A673 (cell line): ENCODE measurements around the gene CATSPERE.

ENCODE experiments used
- EZH2 ChIP-seq: fragments of 200-600 bp; sonication (generic); IDR thresholded peaks from 2 replicates; pipeline ENCODE4 v1.6.1; 2017; ENCODE audit warnings: borderline replicate concordance, low read depth, mild to moderate bottlenecking, mixed read lengths, antibody characterized with exemption, low read length; ENCODE audit not compliant: poor library complexity, severe bottlenecking
- TF ChIP-seq, protein P1 (sequence below): fragments of 300-800, 200-600 bp; sonication (generic); conservative IDR thresholded peaks from 2 replicates; pipeline ENCODE4 v1.5.1; 2017; ENCODE audit warnings: low read depth, mild to moderate bottlenecking, antibody characterized with exemption, low read length, moderate library complexity, mixed read lengths

DNA sequence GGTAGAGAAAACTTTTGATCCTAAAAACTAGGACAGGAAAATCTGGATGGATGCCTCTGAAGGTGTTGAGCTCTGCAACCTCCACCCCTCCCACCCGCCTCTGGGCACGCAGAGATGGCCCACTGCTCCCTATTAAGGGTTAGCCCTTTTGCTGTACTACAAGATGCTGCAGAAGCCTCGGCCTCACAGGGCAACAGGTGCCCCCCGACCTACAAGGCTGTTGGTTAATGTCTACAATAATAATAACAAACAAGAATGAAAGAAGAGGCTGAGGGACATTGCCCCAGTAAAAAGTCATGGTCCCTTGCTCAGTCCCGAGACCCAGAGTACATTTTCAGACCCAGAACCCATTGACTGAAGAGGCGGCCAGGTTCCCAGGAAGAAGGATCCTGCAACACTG, 184.3 kb downstream of the CATSPERE start:
- TF ChIP-seq, protein P1, sequence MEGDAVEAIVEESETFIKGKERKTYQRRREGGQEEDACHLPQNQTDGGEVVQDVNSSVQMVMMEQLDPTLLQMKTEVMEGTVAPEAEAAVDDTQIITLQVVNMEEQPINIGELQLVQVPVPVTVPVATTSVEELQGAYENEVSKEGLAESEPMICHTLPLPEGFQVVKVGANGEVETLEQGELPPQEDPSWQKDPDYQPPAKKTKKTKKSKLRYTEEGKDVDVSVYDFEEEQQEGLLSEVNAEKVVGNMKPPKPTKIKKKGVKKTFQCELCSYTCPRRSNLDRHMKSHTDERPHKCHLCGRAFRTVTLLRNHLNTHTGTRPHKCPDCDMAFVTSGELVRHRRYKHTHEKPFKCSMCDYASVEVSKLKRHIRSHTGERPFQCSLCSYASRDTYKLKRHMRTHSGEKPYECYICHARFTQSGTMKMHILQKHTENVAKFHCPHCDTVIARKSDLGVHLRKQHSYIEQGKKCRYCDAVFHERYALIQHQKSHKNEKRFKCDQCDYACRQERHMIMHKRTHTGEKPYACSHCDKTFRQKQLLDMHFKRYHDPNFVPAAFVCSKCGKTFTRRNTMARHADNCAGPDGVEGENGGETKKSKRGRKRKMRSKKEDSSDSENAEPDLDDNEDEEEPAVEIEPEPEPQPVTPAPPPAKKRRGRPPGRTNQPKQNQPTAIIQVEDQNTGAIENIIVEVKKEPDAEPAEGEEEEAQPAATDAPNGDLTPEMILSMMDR, result no peak
- no peak for TF ChIP-seq EZH2
